H4 (cell line): ENCODE data around the gene DRG2. TPM values are rescaled to one million over a fixed set of nuclear protein-coding genes. Genes with fewer than 3 reads are reported as not detected.

ENCODE experiments used
- DNase-seq: peaks from one replicate; pipeline ENCODE4 v3.0.0-alpha.2; 2015; ENCODE audit warnings: low spot score
- total RNA-seq: library from RNA; depleted of rRNA; stranded (reverse); fragments of >200 nt; shearing (Covaris generic); gene quantifications from 2 replicates; pipeline ENCODE4 v1.2.3, GENCODE V29; 2014; rRNA removed

Gene DRG2
- total RNA-seq, 1 experiment from 2014 or later: 46.6 TPM

GRCh38 chr17:18143044-18143936 is 55.5 kb downstream of the DRG2 start:
- DNase-seq: no peak

GRCh38 chr17:18144261-18144660 is 56.5 kb downstream of the DRG2 start:
- DNase-seq: no peak

GRCh38 chr17:18144855-18145254 is 57.1 kb downstream of the DRG2 start:
- DNase-seq: no peak

- DNase-seq: no peak
Measured at GRCh38 chr17:18145811-18146210, 58.1 kb downstream of the DRG2 start.

GRCh38 chr17:18146259-18146658 is 58.5 kb downstream of the DRG2 start:
- no peak for DNase-seq

GRCh38 chr17:18146980-18147379 is 59.2 kb downstream of the DRG2 start:
- no peak for DNase-seq

- no peak for DNase-seq
Measured at GRCh38 chr17:18148586-18148985, 60.8 kb downstream of the DRG2 start.

- no peak for DNase-seq
Measured at GRCh38 chr17:18151290-18151689, 63.5 kb downstream of the DRG2 start.

GRCh38 chr17:18155179-18155578 is 67.4 kb downstream of the DRG2 start:
- DNase-seq: no peak

- DNase-seq: no peak
Measured at GRCh38 chr17:18156171-18156975, 68.6 kb downstream of the DRG2 start.

GRCh38 chr17:18156976-18157280 is 69.2 kb downstream of the DRG2 start:
- DNase-seq: no peak

Other genes starting within 250 kb of the DRG2 start
- gene TOM1L2, start 115.5 kb upstream of the DRG2 start, total RNA-seq: 13.2 and 13.4 TPM in 2 replicates
- 1.4 TPM in 1 of 2 replicates, not detected in the other for gene DRC3, start 115.1 kb upstream of the DRG2 start, total RNA-seq
- gene ATPAF2, start 48.8 kb upstream of the DRG2 start, total RNA-seq: 8.6 and 13.8 TPM in 2 replicates
- gene GID4, start 48.5 kb upstream of the DRG2 start, total RNA-seq: 4.1 and 6.0 TPM in 2 replicates
- under 0.01 TPM in 1 of 2 replicates, not detected in the other for gene MYO15A, start 20.8 kb downstream of the DRG2 start, total RNA-seq
- 58.2 and 63.1 TPM in 2 replicates for gene ALKBH5, start 95.9 kb downstream of the DRG2 start, total RNA-seq
- 12.1 and 14.0 TPM in 2 replicates for gene LLGL1, start 137.7 kb downstream of the DRG2 start, total RNA-seq
- gene FLII, start 170.8 kb downstream of the DRG2 start, total RNA-seq: 128 and 139 TPM in 2 replicates
- gene MIEF2, start 172.7 kb downstream of the DRG2 start, total RNA-seq: 4.1 and 5.0 TPM in 2 replicates
- 25.6 and 31.1 TPM in 2 replicates for gene TOP3A, start 227.0 kb downstream of the DRG2 start, total RNA-seq
- gene SMCR8, start 227.3 kb downstream of the DRG2 start, total RNA-seq: 6.3 and 7.3 TPM in 2 replicates